ENCODE data around the gene TNFRSF25. TPM values are rescaled to one million over a fixed set of nuclear protein-coding genes. Genes with fewer than 3 reads are reported as not detected.
"Not testable (repeated sequence)": the region's sequence is repeated elsewhere in the genome, so short reads cannot be mapped to it uniquely, and the experiment has no call there.

Gene TNFRSF25
- total RNA-seq, 2 experiments from 2014 or later: 88.5 to 92.8 TPM

- DNase-seq: no peak
- H3K9me3 Mint-ChIP-seq: no peaks in the 10 kb centered on the region
Observed at GRCh38 chr1:6447016-6447817, 18.8 kb downstream of the TNFRSF25 start.

DNA sequence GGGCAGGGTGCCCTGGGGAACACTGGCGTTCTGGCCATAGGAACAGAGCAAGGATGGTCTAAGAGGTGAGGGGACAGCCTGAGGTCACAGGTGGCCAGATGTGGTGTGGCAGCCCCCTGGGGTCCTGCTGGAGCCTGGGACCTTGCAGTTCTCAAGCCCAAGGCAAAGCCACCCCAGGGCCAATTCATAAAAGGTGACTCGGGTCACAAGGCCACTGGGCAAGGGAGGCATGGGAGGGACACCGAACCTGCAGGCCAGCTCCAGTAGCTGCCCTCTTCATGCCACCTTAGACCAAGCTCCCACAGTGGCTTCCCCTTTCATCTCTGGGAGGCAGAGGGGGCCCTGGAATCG, 19.3 kb downstream of the TNFRSF25 start:
- ChIA-PET CTCF (interaction anchor here (0.7 to 2.0 kb wide), 3 partner anchors 9 to 24 kb away, joined by 3 to 8 read pairs (median 5); no protein-coding TSS in a partner anchor), POLR2A (no interaction called here)
- no peaks in the 10 kb centered on the region for H3K9me3 Mint-ChIP-seq
- no peak for DNase-seq
- H3K4me1 Mint-ChIP-seq: peaks cover 12% of the 10 kb centered on the region
- H3K36me3 Mint-ChIP-seq (ENCODE audit: low read depth): no peaks in the 10 kb centered on the region
- peaks cover 45% of the 10 kb centered on the region for H3K27me3 Mint-ChIP-seq
- no peak overlapping the region for H3K4me3 Mint-ChIP-seq
- no peak overlapping the region for H3K27ac Mint-ChIP-seq

More at GRCh38 chr1:6447016-6447817, 18.8 kb downstream of the TNFRSF25 start:
- CTCF ChIA-PET: interaction anchor here (0.9 to 3.4 kb wide), 4 partner anchors 9 to 24 kb away, joined by 3 to 11 read pairs (median 6); partner anchors contain the start of gene TNFRSF25
- H3K4me3 Mint-ChIP-seq: peak overlapping the region; percentile 34
- peaks cover 43% of the 10 kb centered on the region for H3K27me3 Mint-ChIP-seq
- no peak overlapping the region for H3K27ac Mint-ChIP-seq
- POLR2A ChIA-PET: no interaction called here
- no peaks in the 10 kb centered on the region for H3K36me3 Mint-ChIP-seq (ENCODE audit: low read depth)
- H3K4me1 Mint-ChIP-seq: peaks cover 12% of the 10 kb centered on the region

DNA sequence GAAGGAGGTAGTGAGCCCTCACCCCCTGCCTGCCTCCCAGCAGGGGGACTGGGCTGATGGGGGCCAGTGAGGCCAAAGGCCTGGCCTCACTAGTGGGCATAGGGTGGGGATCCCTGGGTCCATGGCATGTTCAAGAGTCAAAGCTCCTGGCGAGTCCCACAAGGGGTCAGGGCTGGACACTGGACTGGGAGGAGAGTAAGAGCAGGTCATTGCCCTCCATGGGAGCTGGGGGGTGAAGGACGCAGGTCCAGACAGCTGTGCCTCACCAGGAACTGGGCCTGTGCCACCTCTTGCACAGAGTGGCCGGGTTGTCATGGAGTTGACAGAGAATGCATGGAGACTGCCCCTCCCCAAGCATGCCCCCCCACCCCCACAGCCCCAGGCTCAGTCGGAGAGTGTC, 20.0 kb downstream of the TNFRSF25 start:
- POLR2A ChIA-PET; DNase-seq; H3K27ac Mint-ChIP-seq; H3K9me3 Mint-ChIP-seq; H3K4me3 Mint-ChIP-seq; H3K36me3 Mint-ChIP-seq (ENCODE audit: low read depth): not testable (repeated sequence)
- CTCF ChIA-PET: interaction anchor here (0.7 to 1.5 kb wide), 2 partner anchors 11 to 23 kb away, joined by 3 to 5 read pairs; no protein-coding TSS in a partner anchor
- Mint-ChIP-seq H3K4me1 (peaks cover 14% of the 10 kb centered on the region), H3K27me3 (peaks cover 50% of the 10 kb centered on the region)

- Mint-ChIP-seq H3K27me3 (peaks cover 44% of the 10 kb centered on the region), H3K4me1 (peaks cover 15% of the 10 kb centered on the region), H3K9me3 (no peaks in the 10 kb centered on the region), H3K27ac (no peak overlapping the region), H3K36me3 (ENCODE audit: low read depth) (no peaks in the 10 kb centered on the region), H3K4me3 (no peak overlapping the region)
- DNase-seq: peak; percentile 48
- CTCF ChIA-PET: interaction anchor here (1.5 kb wide), 1 partner anchor 22 kb away, joined by 5 read pairs; no protein-coding TSS in a partner anchor
- POLR2A ChIA-PET: no interaction called here
Observed at GRCh38 chr1:6445062-6445763, 20.8 kb downstream of the TNFRSF25 start.

DNA sequence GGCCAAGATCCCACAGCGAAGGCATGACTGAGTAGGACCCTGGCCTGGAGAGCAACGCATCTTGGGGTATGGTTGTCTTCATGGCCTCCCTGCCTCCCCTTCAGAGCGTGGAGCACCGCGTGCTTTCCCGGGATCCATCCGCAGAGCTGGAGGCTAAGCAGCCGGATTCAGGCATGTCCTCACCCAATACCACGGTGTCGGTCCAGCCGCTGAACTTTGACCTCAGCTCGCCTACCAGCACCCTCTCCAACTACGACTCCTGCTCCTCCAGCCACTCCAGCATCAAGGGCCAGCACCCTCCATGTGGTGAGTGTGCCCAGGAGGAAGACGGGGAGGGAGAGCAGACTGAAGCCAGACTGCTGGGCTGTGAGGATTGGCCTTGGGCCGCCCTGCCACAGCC, 21.6 kb downstream of the TNFRSF25 start:
- no peaks in the 10 kb centered on the region for H3K36me3 Mint-ChIP-seq (ENCODE audit: low read depth)
- ChIA-PET CTCF (no interaction called here), POLR2A (no interaction called here)
- H3K27me3 Mint-ChIP-seq: peaks cover 41% of the 10 kb centered on the region
- H3K4me1 Mint-ChIP-seq: peaks cover 12% of the 10 kb centered on the region
- no peaks in the 10 kb centered on the region for H3K9me3 Mint-ChIP-seq
- no peak overlapping the region for H3K4me3 Mint-ChIP-seq
- DNase-seq: no peak
- H3K27ac Mint-ChIP-seq: no peak overlapping the region

- Mint-ChIP-seq H3K27ac (no peak overlapping the region), H3K27me3 (peaks cover 42% of the 10 kb centered on the region), H3K9me3 (no peaks in the 10 kb centered on the region), H3K4me1 (peaks cover 9% of the 10 kb centered on the region), H3K4me3 (no peak overlapping the region), H3K36me3 (ENCODE audit: low read depth) (no peaks in the 10 kb centered on the region)
- DNase-seq: no peak
- POLR2A ChIA-PET: no interaction called here
- CTCF ChIA-PET: interaction anchor here (0.6 to 1.1 kb wide), 4 partner anchors 20 to 197 kb away, joined by 3 to 4 read pairs (median 4); no protein-coding TSS in a partner anchor
Observed at GRCh38 chr1:6443339-6444115, 22.4 kb downstream of the TNFRSF25 start.

- Mint-ChIP-seq H3K9me3 (no peaks in the 10 kb centered on the region), H3K36me3 (ENCODE audit: low read depth) (no peaks in the 10 kb centered on the region), H3K27me3 (peaks cover 40% of the 10 kb centered on the region), H3K4me3 (no peak overlapping the region), H3K4me1 (peaks cover 7% of the 10 kb centered on the region), H3K27ac (no peak overlapping the region)
- ChIA-PET CTCF (interaction anchor here (1.3 to 4.6 kb wide), 3 partner anchors 8 to 19 kb away, joined by 4 to 12 read pairs (median 9); no protein-coding TSS in a partner anchor), POLR2A (no interaction called here)
- DNase-seq: no peak
Observed at GRCh38 chr1:6441586-6441985, 24.4 kb downstream of the TNFRSF25 start.

DNA sequence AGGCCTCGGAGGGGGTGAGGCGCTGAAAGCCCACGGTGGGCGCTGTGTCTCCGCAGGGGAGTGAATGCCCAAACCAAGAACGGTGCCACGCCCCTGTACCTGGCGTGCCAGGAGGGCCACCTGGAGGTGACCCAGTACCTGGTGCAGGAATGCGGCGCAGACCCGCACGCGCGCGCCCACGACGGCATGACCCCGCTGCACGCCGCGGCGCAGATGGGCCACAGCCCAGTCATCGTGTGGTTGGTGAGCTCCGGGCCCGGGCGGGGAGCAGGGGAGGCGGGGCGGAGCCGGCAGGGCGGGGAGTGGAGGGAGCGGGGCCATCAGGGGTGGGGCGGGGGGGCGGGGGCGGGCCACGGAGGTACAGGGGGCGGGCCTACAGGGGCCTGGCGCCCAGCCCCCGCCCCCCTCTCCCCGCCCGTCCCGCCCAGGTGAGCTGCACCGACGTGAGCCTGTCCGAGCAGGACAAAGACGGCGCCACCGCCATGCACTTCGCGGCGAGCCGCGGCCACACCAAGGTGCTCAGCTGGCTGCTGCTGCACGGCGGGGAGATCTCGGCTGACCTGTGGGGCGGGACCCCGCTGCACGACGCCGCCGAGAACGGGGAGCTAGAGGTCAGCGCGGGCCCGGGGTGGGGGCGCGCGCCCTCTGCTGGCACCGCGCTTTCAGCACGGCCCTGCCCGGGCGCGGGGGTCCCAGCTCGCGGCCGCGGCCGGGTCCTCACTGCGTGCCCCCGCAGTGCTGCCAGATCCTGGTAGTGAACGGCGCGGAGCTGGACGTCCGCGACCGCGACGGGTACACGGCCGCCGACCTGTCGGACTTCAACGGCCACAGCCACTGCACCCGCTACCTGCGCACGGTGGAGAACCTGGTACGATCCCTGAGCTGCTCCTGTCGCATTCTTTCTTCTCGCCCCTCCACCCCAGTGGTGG, 25.5 kb downstream of the TNFRSF25 start:
- Mint-ChIP-seq H3K4me1 (peaks cover 7% of the 10 kb centered on the region), H3K36me3 (ENCODE audit: low read depth) (no peaks in the 10 kb centered on the region), H3K9me3 (no peaks in the 10 kb centered on the region), H3K27ac (no peak overlapping the region), H3K27me3 (peaks cover 31% of the 10 kb centered on the region), H3K4me3 (no peak overlapping the region)
- DNase-seq: peak; percentile 76
- ChIA-PET CTCF (interaction anchor here (0.5 to 4.6 kb wide), 14 partner anchors 9 to 293 kb away, joined by 3 to 12 read pairs (median 4); partner anchors contain the start of gene ESPN), POLR2A (interaction anchor here (0.6 kb wide), 1 partner anchor 413 kb away, joined by 3 read pairs; no protein-coding TSS in a partner anchor)

GRCh38 chr1:6438047-6438525, 27.9 kb downstream of the TNFRSF25 start:
- DNase-seq: peak; percentile 77
- no peaks in the 10 kb centered on the region for H3K36me3 Mint-ChIP-seq (ENCODE audit: low read depth)
- peaks cover 32% of the 10 kb centered on the region for H3K27me3 Mint-ChIP-seq
- ChIA-PET CTCF (interaction anchor here (0.6 to 4.6 kb wide), 20 partner anchors 8 to 263 kb away, joined by 3 to 17 read pairs (median 5); partner anchors contain the start of genes DNAJC11, HES2 and TNFRSF25), POLR2A (no interaction called here)
- peaks cover 7% of the 10 kb centered on the region for H3K4me1 Mint-ChIP-seq
- no peak overlapping the region for H3K4me3 Mint-ChIP-seq
- no peaks in the 10 kb centered on the region for H3K9me3 Mint-ChIP-seq
- H3K27ac Mint-ChIP-seq: no peak overlapping the region

DNA sequence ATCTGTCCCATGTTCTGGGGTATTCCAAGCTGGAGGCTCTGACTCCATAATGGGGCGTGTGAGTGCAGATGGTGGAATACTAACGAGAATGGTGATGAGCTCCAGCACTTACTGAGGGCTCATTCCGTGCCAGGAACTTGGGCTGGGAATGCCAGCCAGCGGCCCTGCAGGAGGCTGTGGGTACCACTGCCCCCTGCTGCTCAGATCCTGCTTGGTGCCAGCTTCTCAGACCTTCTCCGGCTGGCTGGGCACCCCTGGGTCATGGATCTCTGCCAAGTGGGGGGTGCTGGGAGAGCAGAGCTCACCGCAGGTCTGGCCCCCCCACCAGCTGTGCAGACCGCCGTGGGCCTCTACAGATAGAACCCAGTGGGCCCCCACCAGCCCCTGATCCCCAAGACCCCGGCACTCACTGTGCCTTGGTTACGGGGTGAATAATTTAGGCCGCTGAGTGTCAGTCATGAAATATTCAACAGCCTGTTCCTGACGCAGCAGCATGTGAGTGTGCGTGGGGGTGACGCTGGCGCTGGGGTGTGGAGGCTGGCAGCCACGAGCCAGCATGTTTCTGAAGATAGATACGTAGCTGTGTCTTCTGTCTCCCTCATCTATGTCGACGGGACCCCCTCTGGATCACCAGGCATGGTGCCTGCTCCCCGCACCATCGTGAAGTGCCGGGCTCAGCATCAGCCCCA, 28.8 kb downstream of the TNFRSF25 start:
- H3K9me3 Mint-ChIP-seq; H3K27ac Mint-ChIP-seq; POLR2A ChIA-PET; DNase-seq; H3K4me3 Mint-ChIP-seq; H3K36me3 Mint-ChIP-seq (ENCODE audit: low read depth); H3K4me1 Mint-ChIP-seq: not testable (repeated sequence)
- CTCF ChIA-PET: interaction anchor here (0.7 to 4.6 kb wide), 14 partner anchors 7 to 178 kb away, joined by 3 to 17 read pairs (median 6); partner anchors contain the start of gene HES2
- peaks cover 32% of the 10 kb centered on the region for H3K27me3 Mint-ChIP-seq

- H3K9me3 Mint-ChIP-seq; H3K4me1 Mint-ChIP-seq; H3K4me3 Mint-ChIP-seq; H3K36me3 Mint-ChIP-seq (ENCODE audit: low read depth); H3K27ac Mint-ChIP-seq; CTCF ChIA-PET; DNase-seq; POLR2A ChIA-PET: not testable (repeated sequence)
- peaks cover 26% of the 10 kb centered on the region for H3K27me3 Mint-ChIP-seq
Observed at GRCh38 chr1:6436277-6436676, 29.7 kb downstream of the TNFRSF25 start.

Data from activated CD4-positive, alpha-beta T cell treated with anti-CD3 and anti-CD28 coated beads, Interleukin-2, amount 10 ng/mL, durations not matched to agents 7 days and 5 days (primary cell).